ENCODE data around the gene SLC35D3.
"Not testable (repeated sequence)": the region's sequence is repeated elsewhere in the genome, so short reads cannot be mapped to it uniquely, and the experiment has no call there.

SLC35D3 gene

GRCh38 chr6:136921936-136922684 lies at the start of gene SLC35D3:
Gene SLC35D3, plus strand, starts transcription at chr6:136922301. Its CDS starts 128 bp downstream, at chr6:136922429.
- DNase-seq (ENCODE audit: low read depth, low spot score) = no peak

- DNase-seq (ENCODE audit: low read depth, low spot score) = no peak
Observed at GRCh38 chr6:136873748-136874147, 48.4 kb upstream of the SLC35D3 start.

- DNase-seq (ENCODE audit: low read depth, low spot score) = not testable (repeated sequence)
Observed at GRCh38 chr6:136876469-136876868, 45.6 kb upstream of the SLC35D3 start.

GRCh38 chr6:136880748-136881460 lies 41.2 kb upstream of the SLC35D3 start:
- no peak for DNase-seq (ENCODE audit: low read depth, low spot score)

- DNase-seq (ENCODE audit: low read depth, low spot score) = no peak
Observed at GRCh38 chr6:136886091-136886490, 36.0 kb upstream of the SLC35D3 start.

- DNase-seq (ENCODE audit: low read depth, low spot score) = no peak
Observed at GRCh38 chr6:136887953-136888352, 34.1 kb upstream of the SLC35D3 start.

- no peak for DNase-seq (ENCODE audit: low read depth, low spot score)
Observed at GRCh38 chr6:136889271-136890193, 32.6 kb upstream of the SLC35D3 start.

GRCh38 chr6:136890194-136890839 lies 31.8 kb upstream of the SLC35D3 start:
- no peak for DNase-seq (ENCODE audit: low read depth, low spot score)

- DNase-seq (ENCODE audit: low read depth, low spot score) = no peak
Observed at GRCh38 chr6:136890986-136891385, 31.1 kb upstream of the SLC35D3 start.

- no peak for DNase-seq (ENCODE audit: low read depth, low spot score)
Observed at GRCh38 chr6:136893187-136893586, 28.9 kb upstream of the SLC35D3 start.

GRCh38 chr6:136895901-136896300 lies 26.2 kb upstream of the SLC35D3 start:
- DNase-seq (ENCODE audit: low read depth, low spot score) = no peak

GRCh38 chr6:136897071-136897470 lies 25.0 kb upstream of the SLC35D3 start:
- no peak for DNase-seq (ENCODE audit: low read depth, low spot score)

- DNase-seq (ENCODE audit: low read depth, low spot score) = no peak
Observed at GRCh38 chr6:136901212-136901784, 20.8 kb upstream of the SLC35D3 start.

GRCh38 chr6:136904477-136904876 lies 17.6 kb upstream of the SLC35D3 start:
- DNase-seq (ENCODE audit: low read depth, low spot score) = not testable (repeated sequence)

- no peak for DNase-seq (ENCODE audit: low read depth, low spot score)
Observed at GRCh38 chr6:136914947-136915346, 7.2 kb upstream of the SLC35D3 start.

GRCh38 chr6:136918706-136919105 lies 3.4 kb upstream of the SLC35D3 start:
- DNase-seq (ENCODE audit: low read depth, low spot score) = no peak

- DNase-seq (ENCODE audit: low read depth, low spot score) = no peak
Observed at GRCh38 chr6:136920216-136920615, 1.9 kb upstream of the SLC35D3 start.

GRCh38 chr6:136920671-136921380 lies 1.3 kb upstream of the SLC35D3 start:
- no peak for DNase-seq (ENCODE audit: low read depth, low spot score)

GRCh38 chr6:136921381-136921935 lies 643 bp upstream of the SLC35D3 start:
- no peak for DNase-seq (ENCODE audit: low read depth, low spot score)

GRCh38 chr6:136922685-136923006 lies 545 bp downstream of the SLC35D3 start:
- no peak for DNase-seq (ENCODE audit: low read depth, low spot score)

All from iPS DF 19.7 (cell line).